A673 (cell line): Measurements from ENCODE around the gene ZNF837. TPM values are rescaled to one million over a fixed set of nuclear protein-coding genes. Genes with fewer than 3 reads are reported as not detected.

Experiments used
- BruUV-seq: library from RNA; stranded (reverse); fragments of 400-500 nt; replicated peaks from 2 replicates; lab custom pipeline; 2021; lab: Mats Ljungman, UMichigan
- CTCF ChIA-PET: fragments of 300-600 bp; sonication (Branson Sonifier 250); formaldehyde crosslinking; loops from one replicate; lab custom pipeline; 2022; ENCODE audit warnings: antibody characterized with exemption; lab: Charles Lee
- POLR2A ChIA-PET: fragments of 300-600 bp; sonication (Branson Sonifier 250); formaldehyde crosslinking; loops from one replicate; lab custom pipeline; 2022; ENCODE audit warnings: antibody characterized with exemption; ENCODE audit not compliant: low non-redundant PET; lab: Charles Lee
- DNase-seq: peaks from one replicate; pipeline ENCODE4 v3.0.0-alpha.2; 2015; ENCODE audit warnings: low spot score
- H3K27ac ChIP-seq: fragments of 200-600 bp; sonication (generic); 2 replicates; pipeline ENCODE4 v1.5.1; 2016; ENCODE audit warnings: mixed run types, low read depth, mild to moderate bottlenecking, mixed read lengths, antibody characterized with exemption, low read length; ENCODE audit not compliant: poor library complexity, severe bottlenecking
- H3K27me3 ChIP-seq: fragments of 200-600 bp; sonication (generic); replicated peaks from 2 replicates; pipeline ENCODE4 v1.6.1; 2017; ENCODE audit warnings: mixed run types, low read depth, mild to moderate bottlenecking, mixed read lengths, antibody characterized with exemption, low read length; ENCODE audit not compliant: insufficient read depth, poor library complexity
- H3K36me3 ChIP-seq: fragments of 200-600 bp; sonication (generic); 2 replicates; pipeline ENCODE4 v1.6.1; 2016; ENCODE audit warnings: mixed run types, mild to moderate bottlenecking, mixed read lengths, antibody characterized with exemption, low read length; ENCODE audit not compliant: insufficient read depth, poor library complexity, severe bottlenecking
- H3K4me1 ChIP-seq: fragments of 200-600 bp; sonication (generic); 2 replicates; pipeline ENCODE4 v1.6.1; 2017; ENCODE audit warnings: mixed run types, mild to moderate bottlenecking, mixed read lengths, antibody characterized with exemption, low read length; ENCODE audit not compliant: insufficient read depth, poor library complexity, severe bottlenecking
- H3K4me3 ChIP-seq: fragments of 200-600 bp; sonication (generic); 2 replicates; pipeline ENCODE4 v1.5.1; 2016; ENCODE audit warnings: low read depth, mixed run types, mild to moderate bottlenecking, mixed read lengths, low read length; ENCODE audit not compliant: poor library complexity, severe bottlenecking
- H3K9me3 ChIP-seq: fragments of 200-600 bp; sonication (generic); 2 replicates; pipeline ENCODE4 v1.6.1; 2016; ENCODE audit warnings: mixed run types, low read depth, mild to moderate bottlenecking, mixed read lengths, antibody characterized with exemption, low read length; ENCODE audit not compliant: poor library complexity, severe bottlenecking
- CTCF ChIP-seq: fragments of 300-800, 200-600 bp; sonication (generic); conservative IDR thresholded peaks from 2 replicates; pipeline ENCODE4 v1.5.1; 2017; ENCODE audit warnings: low read depth, mild to moderate bottlenecking, antibody characterized with exemption, low read length, moderate library complexity, mixed read lengths
- EZH2 ChIP-seq: fragments of 200-600 bp; sonication (generic); IDR thresholded peaks from 2 replicates; pipeline ENCODE4 v1.6.1; 2017; ENCODE audit warnings: borderline replicate concordance, low read depth, mild to moderate bottlenecking, mixed read lengths, antibody characterized with exemption, low read length; ENCODE audit not compliant: poor library complexity, severe bottlenecking
- intact Hi-C: fragments of 100-400 bp; cut with micrococcal nuclease; formaldehyde crosslinking; loops from one replicate; pipeline ENCODE4 v1.10.0; 2022; ENCODE audit not compliant: unreplicated experiment
- total RNA-seq: library from RNA; stranded (reverse); gene quantifications from 2 replicates; pipeline ENCODE4 v1.2.3, GENCODE V29; 2021

Gene ZNF837
- total RNA-seq, 1 experiment from 2014 or later = 1.3 TPM

GRCh38 chr19:58335630-58336029 is 45.2 kb downstream of the ZNF837 start:
- ChIA-PET POLR2A (no interaction called here), CTCF (no interaction called here)
- no peak for DNase-seq
- Histone ChIP-seq H3K36me3 (peaks cover 7% of the 10 kb centered on the region), H3K9me3 (no peaks in the 10 kb centered on the region), H3K27me3 (no peaks in the 10 kb centered on the region), H3K27ac (no peak overlapping the region), H3K4me3 (no peak overlapping the region), H3K4me1 (no peaks in the 10 kb centered on the region)
- intact Hi-C loops = no loop called here
- TF ChIP-seq CTCF = no peak
- TF ChIP-seq EZH2 = no peak
- BruUV-seq = no TSS peak

GRCh38 chr19:58334691-58335249 is 46.1 kb downstream of the ZNF837 start:
- H3K4me3 ChIP-seq = no peak overlapping the region
- no peaks in the 10 kb centered on the region for H3K4me1 ChIP-seq
- no peak for DNase-seq
- H3K27ac ChIP-seq = no peak overlapping the region
- no peaks in the 10 kb centered on the region for H3K27me3 ChIP-seq
- no peaks in the 10 kb centered on the region for H3K9me3 ChIP-seq
- intact Hi-C loops = no loop called here
- H3K36me3 ChIP-seq = peaks cover 7% of the 10 kb centered on the region
- ChIA-PET POLR2A (no interaction called here), CTCF (no interaction called here)
- BruUV-seq = no TSS peak
- TF ChIP-seq EZH2 = no peak
- no peak for TF ChIP-seq CTCF

- no peak overlapping the region for H3K4me3 ChIP-seq
- no peaks in the 10 kb centered on the region for H3K27me3 ChIP-seq
- H3K36me3 ChIP-seq = no peaks in the 10 kb centered on the region
- ChIA-PET POLR2A (no interaction called here), CTCF (no interaction called here)
- TF ChIP-seq CTCF (no peak), EZH2 (no peak)
- BruUV-seq = no TSS peak
- no peak for DNase-seq
- H3K27ac ChIP-seq = no peak overlapping the region
- intact Hi-C loops = no loop called here
- no peaks in the 10 kb centered on the region for H3K9me3 ChIP-seq
- no peaks in the 10 kb centered on the region for H3K4me1 ChIP-seq
Observed at GRCh38 chr19:58332697-58333096, 48.1 kb downstream of the ZNF837 start.
